Measurements from ENCODE around the gene HIP1. TPM values are rescaled to one million over a fixed set of nuclear protein-coding genes. Genes with fewer than 3 reads are reported as not detected.

The HIP1 gene
- total and polyA plus RNA-seq, 2 of the 4 experiments (the other 2 are of a cell fraction) = 6.8 to 10.0 TPM

DNA sequence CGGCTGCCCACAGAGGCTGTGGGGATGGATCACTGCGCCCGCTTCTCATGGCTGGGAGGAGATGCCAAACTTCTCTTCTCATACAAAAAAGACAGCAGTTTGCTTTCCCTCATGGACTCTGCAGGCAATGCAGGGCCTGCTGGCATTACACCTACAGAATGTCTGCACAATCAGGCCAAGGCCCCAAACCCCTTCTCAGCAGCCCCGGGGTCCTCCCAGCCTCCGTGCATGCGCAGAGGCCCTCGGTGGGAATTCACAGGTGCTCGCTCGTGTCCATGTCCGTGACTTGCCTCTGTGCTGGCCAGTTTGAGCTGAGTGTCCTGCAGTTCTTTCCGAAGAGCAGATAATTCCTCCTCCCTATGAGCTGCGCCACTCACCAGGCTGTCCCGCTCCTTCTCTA is 183.0 kb downstream of the HIP1 start:
- POLR2A ChIA-PET (ENCODE audit: unreplicated experiment) = no interaction called here
- Histone ChIP-seq H4K5ac (ENCODE audit: low read depth, low read length) (no peak overlapping the region), H3K9ac (ENCODE audit: low read depth, low read length) (no peak overlapping the region), H3K27me3 (ENCODE audit: control insufficient read depth, insufficient read depth, low read length) (no peaks in the 10 kb centered on the region), H3K4me1 (ENCODE audit: control insufficient read depth, insufficient read depth, low read length) (no peaks in the 10 kb centered on the region), H2BK120ac (ENCODE audit: low read depth, low read length) (no peak overlapping the region), H2AK9ac (replicated peaks; ENCODE audit: low read depth, low read length, poor library complexity) (no peak overlapping the region), H2BK5ac (ENCODE audit: low read depth, low read length, poor library complexity, severe bottlenecking) (no peak overlapping the region), H3K4me3 (ENCODE audit: insufficient read depth, low read depth, low read length) (no peak overlapping the region), H3K23ac (ENCODE audit: low read depth, low read length) (no peak overlapping the region), H2AFZ (replicated peaks; ENCODE audit: low read length, poor library complexity) (no peak overlapping the region), H3K79me1 (ENCODE audit: low read depth in 1 of 2, low read length in 2 of 2) (no peaks in the 10 kb centered on the region), H2BK15ac (ENCODE audit: low read depth, low read length) (no peak overlapping the region), H3K9me3 (ENCODE audit: control insufficient read depth, insufficient read depth, low read length) (no peaks in the 10 kb centered on the region), H4K20me1 (ENCODE audit: insufficient read depth, low read length) (no peaks in the 10 kb centered on the region), H3K14ac (replicated peaks; ENCODE audit: low read depth, low read length) (no peak overlapping the region), H3K36me3 (ENCODE audit: control insufficient read depth, insufficient read depth, low read length) (peaks cover 46% of the 10 kb centered on the region), H2AK5ac (ENCODE audit: low read depth, low read length) (no peak overlapping the region), H3K4ac (ENCODE audit: low read depth, low read length) (no peak overlapping the region), H3K4me2 (ENCODE audit: low read depth, low read length) (no peak overlapping the region), H2BK20ac (ENCODE audit: low read depth, low read length) (no peak overlapping the region), H3K27ac (ENCODE audit: insufficient read depth, low read length) (no peak overlapping the region), H4K91ac (ENCODE audit: insufficient read depth, low read depth, low read length) (no peak overlapping the region), H4K8ac (ENCODE audit: low read depth in 2 of 2, low read length in 2 of 2) (no peak overlapping the region), H3K56ac (ENCODE audit: extremely low read depth, insufficient read depth, low read length) (no peak overlapping the region), H3K18ac (ENCODE audit: low read depth, low read length) (no peak overlapping the region), H3K9me1 (ENCODE audit: insufficient read depth, low read length) (peaks cover 11% of the 10 kb centered on the region)
- DNase-seq = no peak
- CTCF ChIA-PET = interaction anchor here (0.7 kb wide), 1 partner anchor 11 kb away, joined by 3 read pairs; no protein-coding TSS in a partner anchor
- 94% methylated on average over 8 of the region's 13 CpGs; no CpG with 5 or more reads in 1 of the 2 experiments for WGBS, 2 experiments (ENCODE audit: extremely low coverage in 2 of 2, insufficient read length in 1 of 2)
- BruUV-seq (replicated peaks) = no TSS peak
- no peak for TF ChIP-seq FOS (IDR thresholded peaks at IDR 0.05; ENCODE audit: low read depth, low read length)
- no peak for TF ChIP-seq MAFK (IDR thresholded peaks at IDR 0.05; ENCODE audit: low read depth, low read length)
- no peak for TF ChIP-seq CEBPB (IDR thresholded peaks at IDR 0.05; ENCODE audit: low read depth, low read length)
- no peak for TF ChIP-seq RCOR1 (IDR thresholded peaks at IDR 0.05; ENCODE audit: insufficient replicate concordance, low read length)
- no peak for TF ChIP-seq CHD1 (IDR thresholded peaks at IDR 0.05; ENCODE audit: low read depth, low read length)
- no peak for TF ChIP-seq BHLHE40 (IDR thresholded peaks at IDR 0.05; ENCODE audit: low read depth, low read length)
- no peak for TF ChIP-seq NFE2L2 (IDR thresholded peaks at IDR 0.05; ENCODE audit: low read depth, low read length)
- TF ChIP-seq MAZ (IDR thresholded peaks at IDR 0.05; ENCODE audit: borderline replicate concordance, low read depth, low read length) = no peak
- no peak for TF ChIP-seq MXI1 (IDR thresholded peaks at IDR 0.05; ENCODE audit: borderline replicate concordance, low read depth, low read length)
- no peak for TF ChIP-seq SMC3 (IDR thresholded peaks at IDR 0.05; ENCODE audit: low read depth, low read length)
- TF ChIP-seq, protein P1, sequence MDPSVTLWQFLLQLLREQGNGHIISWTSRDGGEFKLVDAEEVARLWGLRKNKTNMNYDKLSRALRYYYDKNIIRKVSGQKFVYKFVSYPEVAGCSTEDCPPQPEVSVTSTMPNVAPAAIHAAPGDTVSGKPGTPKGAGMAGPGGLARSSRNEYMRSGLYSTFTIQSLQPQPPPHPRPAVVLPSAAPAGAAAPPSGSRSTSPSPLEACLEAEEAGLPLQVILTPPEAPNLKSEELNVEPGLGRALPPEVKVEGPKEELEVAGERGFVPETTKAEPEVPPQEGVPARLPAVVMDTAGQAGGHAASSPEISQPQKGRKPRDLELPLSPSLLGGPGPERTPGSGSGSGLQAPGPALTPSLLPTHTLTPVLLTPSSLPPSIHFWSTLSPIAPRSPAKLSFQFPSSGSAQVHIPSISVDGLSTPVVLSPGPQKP (IDR thresholded peaks at IDR 0.05; ENCODE audit: borderline replicate concordance, low read depth, low read length) = no peak
- no peak for TF ChIP-seq RAD21 (IDR thresholded peaks at IDR 0.05; ENCODE audit: low read length)
- TF ChIP-seq POLR2A (IDR thresholded peaks at IDR 0.05; ENCODE audit: low read depth, low read length) = no peak
- TF ChIP-seq RFX5 (IDR thresholded peaks at IDR 0.05; ENCODE audit: low read depth, low read length) = no peak
- TF ChIP-seq, protein P2, sequence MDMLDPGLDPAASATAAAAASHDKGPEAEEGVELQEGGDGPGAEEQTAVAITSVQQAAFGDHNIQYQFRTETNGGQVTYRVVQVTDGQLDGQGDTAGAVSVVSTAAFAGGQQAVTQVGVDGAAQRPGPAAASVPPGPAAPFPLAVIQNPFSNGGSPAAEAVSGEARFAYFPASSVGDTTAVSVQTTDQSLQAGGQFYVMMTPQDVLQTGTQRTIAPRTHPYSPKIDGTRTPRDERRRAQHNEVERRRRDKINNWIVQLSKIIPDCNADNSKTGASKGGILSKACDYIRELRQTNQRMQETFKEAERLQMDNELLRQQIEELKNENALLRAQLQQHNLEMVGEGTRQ (IDR thresholded peaks at IDR 0.05; ENCODE audit: low read depth, low read length) = no peak
- TF ChIP-seq, protein P3, sequence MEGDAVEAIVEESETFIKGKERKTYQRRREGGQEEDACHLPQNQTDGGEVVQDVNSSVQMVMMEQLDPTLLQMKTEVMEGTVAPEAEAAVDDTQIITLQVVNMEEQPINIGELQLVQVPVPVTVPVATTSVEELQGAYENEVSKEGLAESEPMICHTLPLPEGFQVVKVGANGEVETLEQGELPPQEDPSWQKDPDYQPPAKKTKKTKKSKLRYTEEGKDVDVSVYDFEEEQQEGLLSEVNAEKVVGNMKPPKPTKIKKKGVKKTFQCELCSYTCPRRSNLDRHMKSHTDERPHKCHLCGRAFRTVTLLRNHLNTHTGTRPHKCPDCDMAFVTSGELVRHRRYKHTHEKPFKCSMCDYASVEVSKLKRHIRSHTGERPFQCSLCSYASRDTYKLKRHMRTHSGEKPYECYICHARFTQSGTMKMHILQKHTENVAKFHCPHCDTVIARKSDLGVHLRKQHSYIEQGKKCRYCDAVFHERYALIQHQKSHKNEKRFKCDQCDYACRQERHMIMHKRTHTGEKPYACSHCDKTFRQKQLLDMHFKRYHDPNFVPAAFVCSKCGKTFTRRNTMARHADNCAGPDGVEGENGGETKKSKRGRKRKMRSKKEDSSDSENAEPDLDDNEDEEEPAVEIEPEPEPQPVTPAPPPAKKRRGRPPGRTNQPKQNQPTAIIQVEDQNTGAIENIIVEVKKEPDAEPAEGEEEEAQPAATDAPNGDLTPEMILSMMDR (conservative IDR thresholded peaks at IDR 0.05; ENCODE audit: low read depth, low read length) = no peak
- in situ Hi-C loops (cut with MboI; ENCODE audit: low sequenced_read_pairs) = no loop called here
- ATAC-seq (ENCODE audit: low read depth) = no peak
- intact Hi-C loops (cut with micrococcal nuclease) = no loop called here
- dilution Hi-C loops (cut with HindIII; ENCODE audit: low sequenced_read_pairs, unreplicated experiment) = no loop called here
